Measurements from ENCODE around the gene IDH3A.
"Not testable (repeated sequence)": the region's sequence is repeated elsewhere in the genome, so short reads cannot be mapped to it uniquely, and the experiment has no call there.

Gene IDH3A

DNA sequence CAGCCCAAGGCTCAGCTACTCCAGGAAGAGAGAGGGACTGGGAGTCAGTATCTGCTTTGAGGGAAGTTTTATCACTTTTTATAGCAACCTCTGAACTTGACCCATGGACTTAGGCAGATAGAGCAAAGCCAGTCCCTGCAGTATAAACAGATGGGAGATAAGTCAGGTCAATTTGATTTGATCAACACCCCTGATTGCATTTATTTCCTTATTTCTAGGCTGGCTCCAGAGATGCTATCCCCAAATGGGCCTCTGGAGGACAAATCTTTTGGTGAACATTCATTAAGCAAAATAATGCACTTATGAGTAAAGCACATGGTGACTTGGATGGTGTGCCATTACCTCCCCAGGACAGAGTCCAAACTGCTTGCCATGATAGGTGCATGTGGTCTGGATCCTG, 8.9 kb upstream of the IDH3A start:
- TF ChIP-seq, protein P1, sequence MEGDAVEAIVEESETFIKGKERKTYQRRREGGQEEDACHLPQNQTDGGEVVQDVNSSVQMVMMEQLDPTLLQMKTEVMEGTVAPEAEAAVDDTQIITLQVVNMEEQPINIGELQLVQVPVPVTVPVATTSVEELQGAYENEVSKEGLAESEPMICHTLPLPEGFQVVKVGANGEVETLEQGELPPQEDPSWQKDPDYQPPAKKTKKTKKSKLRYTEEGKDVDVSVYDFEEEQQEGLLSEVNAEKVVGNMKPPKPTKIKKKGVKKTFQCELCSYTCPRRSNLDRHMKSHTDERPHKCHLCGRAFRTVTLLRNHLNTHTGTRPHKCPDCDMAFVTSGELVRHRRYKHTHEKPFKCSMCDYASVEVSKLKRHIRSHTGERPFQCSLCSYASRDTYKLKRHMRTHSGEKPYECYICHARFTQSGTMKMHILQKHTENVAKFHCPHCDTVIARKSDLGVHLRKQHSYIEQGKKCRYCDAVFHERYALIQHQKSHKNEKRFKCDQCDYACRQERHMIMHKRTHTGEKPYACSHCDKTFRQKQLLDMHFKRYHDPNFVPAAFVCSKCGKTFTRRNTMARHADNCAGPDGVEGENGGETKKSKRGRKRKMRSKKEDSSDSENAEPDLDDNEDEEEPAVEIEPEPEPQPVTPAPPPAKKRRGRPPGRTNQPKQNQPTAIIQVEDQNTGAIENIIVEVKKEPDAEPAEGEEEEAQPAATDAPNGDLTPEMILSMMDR (IDR thresholded peaks at IDR 0.05; ENCODE audit: low read depth, low read length): no peak
- DNase-seq (ENCODE audit: low read depth in 2 of 2): no peak
- H3K4me3 ChIP-seq (replicated peaks in 1 of 2; ENCODE audit: low read depth in 2 of 2, low read length in 2 of 2): no peak overlapping the region

DNA sequence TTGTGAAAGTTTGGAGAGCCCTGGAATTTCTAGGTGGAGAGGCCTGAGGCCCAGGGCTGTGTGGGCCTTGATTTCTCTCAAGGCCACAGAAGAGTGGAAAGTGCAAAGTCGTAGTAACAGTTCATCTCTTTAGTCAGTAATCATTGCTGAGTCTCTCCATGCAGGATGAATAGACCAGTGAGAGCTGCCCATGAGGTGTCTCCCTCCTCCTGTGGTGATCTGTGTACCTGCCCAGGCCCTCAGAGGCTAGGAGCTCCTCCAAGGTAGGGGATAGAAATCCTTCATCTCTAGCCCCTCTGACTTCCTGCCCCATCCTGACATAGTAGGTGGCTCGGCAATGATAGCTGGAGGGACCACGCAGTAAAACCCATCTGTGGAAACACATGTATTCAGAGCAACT, 6.8 kb upstream of the IDH3A start:
- H3K4me3 ChIP-seq (replicated peaks in 1 of 2; ENCODE audit: low read depth in 2 of 2, low read length in 2 of 2): no peak overlapping the region
- DNase-seq (ENCODE audit: low read depth in 2 of 2): no peak
- TF ChIP-seq, protein P1 (IDR thresholded peaks at IDR 0.05; ENCODE audit: low read depth, low read length): no peak

- TF ChIP-seq, protein P1 (IDR thresholded peaks at IDR 0.05; ENCODE audit: low read depth, low read length): no peak
- DNase-seq (ENCODE audit: low read depth in 2 of 2): peak in 1 of 2 donors; percentile 23
- H3K4me3 ChIP-seq (replicated peaks in 1 of 2; ENCODE audit: low read depth in 2 of 2, low read length in 2 of 2): no peak overlapping the region
Observed at GRCh38 chr15:78146425-78147154, 2.6 kb upstream of the IDH3A start.

- TF ChIP-seq, protein P1 (IDR thresholded peaks at IDR 0.05; ENCODE audit: low read depth, low read length): no peak
- H3K4me3 ChIP-seq (replicated peaks in 1 of 2; ENCODE audit: low read depth in 2 of 2, low read length in 2 of 2): no peak overlapping the region
- DNase-seq (ENCODE audit: low read depth in 2 of 2): no peak
Observed at GRCh38 chr15:78147566-78147965, 1.6 kb upstream of the IDH3A start.

DNA sequence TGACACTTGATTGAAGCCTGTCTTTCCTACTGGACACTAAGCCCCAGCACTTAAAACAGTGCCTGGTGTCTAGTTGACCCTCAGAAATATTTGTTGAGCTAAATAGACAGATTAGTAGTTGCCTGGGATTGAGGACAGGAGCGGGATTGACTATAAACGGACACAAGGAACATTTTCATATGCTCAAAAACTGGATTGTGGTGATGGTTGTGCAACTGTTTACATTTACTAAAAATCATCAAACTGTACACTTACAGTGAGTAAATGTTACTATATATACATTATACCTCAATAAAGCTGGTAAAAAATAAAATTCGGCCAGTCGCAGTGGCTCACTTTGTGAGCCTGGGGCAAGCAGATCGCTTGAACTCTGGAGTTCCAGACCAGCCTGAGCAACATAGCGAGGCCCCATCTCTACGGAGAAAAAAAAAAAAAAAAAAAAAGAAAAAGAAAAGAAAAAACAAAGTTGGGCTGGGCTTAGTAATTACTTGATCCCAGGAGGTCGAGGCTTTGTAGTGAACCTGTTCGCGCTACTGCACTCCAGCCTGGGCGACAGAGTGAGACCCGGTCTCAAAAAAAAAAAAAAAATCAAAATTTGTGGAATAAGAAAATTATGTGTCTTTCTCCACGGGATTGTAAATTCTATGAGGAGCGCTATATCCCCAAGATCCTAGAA, 632 bp upstream of the IDH3A start:
- H3K4me3 ChIP-seq (replicated peaks in 1 of 2; ENCODE audit: low read depth in 2 of 2, low read length in 2 of 2): peak overlapping the region; percentile 45 to 70
- TF ChIP-seq, protein P1 (IDR thresholded peaks at IDR 0.05; ENCODE audit: low read depth, low read length): no peak
- peak in 1 of 2 donors; percentile 20 for DNase-seq (ENCODE audit: low read depth in 2 of 2)

DNA sequence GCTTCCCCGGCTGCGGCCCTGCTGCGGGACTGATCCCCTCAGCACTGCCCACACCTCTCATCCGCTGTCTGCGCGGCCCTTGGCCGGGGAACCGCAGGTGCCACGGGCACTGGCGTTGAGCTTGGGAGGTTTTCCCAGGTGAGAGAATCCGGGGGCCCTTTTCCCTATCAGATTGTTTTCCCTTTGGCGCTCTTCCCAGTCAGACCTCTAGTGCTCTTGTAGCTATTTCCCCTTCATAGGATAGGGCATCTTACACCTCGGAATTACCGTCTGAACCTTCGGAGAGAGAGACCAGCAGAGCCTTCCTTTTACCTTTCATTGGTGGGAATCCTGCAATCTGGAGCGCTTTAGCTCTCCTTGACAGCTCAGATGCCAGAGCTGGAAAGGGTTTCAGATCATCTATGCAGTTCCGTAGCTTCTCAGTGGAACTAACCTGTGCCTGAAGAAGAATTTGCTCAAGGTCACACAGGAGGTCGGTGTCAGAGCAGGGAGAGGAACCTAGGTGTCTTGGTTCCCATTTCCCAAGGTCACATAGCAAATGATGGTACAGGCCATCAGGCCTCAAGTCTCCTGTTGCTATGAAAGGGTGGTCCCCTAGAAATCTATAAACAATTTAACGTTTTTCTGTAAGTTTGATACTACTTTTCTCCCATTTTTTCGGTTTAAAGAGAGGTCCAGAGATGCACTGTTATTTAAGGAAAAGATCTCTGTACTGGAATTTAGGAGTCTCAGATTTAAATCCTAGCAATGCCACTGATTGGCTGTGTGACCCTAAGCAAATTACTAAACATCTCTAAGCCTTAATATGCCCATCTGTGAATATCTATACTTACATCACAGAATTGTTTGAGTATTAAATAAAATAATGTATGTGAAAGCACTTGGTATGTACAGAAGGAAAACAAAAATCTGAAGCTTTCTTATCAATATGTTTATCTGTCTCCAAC, 916 bp downstream of the IDH3A start:
- DNase-seq (ENCODE audit: low read depth in 2 of 2): peak; percentile 15 to 22
- peak overlapping the region; percentile 66 to 70 for H3K4me3 ChIP-seq (replicated peaks in 1 of 2; ENCODE audit: low read depth in 2 of 2, low read length in 2 of 2)

GRCh38 chr15:78151075-78151474, 1.9 kb downstream of the IDH3A start:
- H3K4me3 ChIP-seq (replicated peaks in 1 of 2; ENCODE audit: low read depth in 2 of 2, low read length in 2 of 2); DNase-seq (ENCODE audit: low read depth in 2 of 2): not testable (repeated sequence)

More for the DNA sequence above, 916 bp downstream of the IDH3A start:
- TF ChIP-seq, protein P1 (IDR thresholded peaks at IDR 0.05; ENCODE audit: low read depth, low read length): no peak
